Measurements from ENCODE around the gene PPP1R2.

GRCh38 chr3:195539479-195539878, 3.6 kb downstream of the PPP1R2 start:
- TF ChIP-seq, protein P1, sequence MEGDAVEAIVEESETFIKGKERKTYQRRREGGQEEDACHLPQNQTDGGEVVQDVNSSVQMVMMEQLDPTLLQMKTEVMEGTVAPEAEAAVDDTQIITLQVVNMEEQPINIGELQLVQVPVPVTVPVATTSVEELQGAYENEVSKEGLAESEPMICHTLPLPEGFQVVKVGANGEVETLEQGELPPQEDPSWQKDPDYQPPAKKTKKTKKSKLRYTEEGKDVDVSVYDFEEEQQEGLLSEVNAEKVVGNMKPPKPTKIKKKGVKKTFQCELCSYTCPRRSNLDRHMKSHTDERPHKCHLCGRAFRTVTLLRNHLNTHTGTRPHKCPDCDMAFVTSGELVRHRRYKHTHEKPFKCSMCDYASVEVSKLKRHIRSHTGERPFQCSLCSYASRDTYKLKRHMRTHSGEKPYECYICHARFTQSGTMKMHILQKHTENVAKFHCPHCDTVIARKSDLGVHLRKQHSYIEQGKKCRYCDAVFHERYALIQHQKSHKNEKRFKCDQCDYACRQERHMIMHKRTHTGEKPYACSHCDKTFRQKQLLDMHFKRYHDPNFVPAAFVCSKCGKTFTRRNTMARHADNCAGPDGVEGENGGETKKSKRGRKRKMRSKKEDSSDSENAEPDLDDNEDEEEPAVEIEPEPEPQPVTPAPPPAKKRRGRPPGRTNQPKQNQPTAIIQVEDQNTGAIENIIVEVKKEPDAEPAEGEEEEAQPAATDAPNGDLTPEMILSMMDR (IDR thresholded peaks at IDR 0.05; ENCODE audit: borderline replicate concordance, extremely low read depth, low read length, poor library complexity, severe bottlenecking) = no peak
- no peak for TF ChIP-seq EZH2 (IDR thresholded peaks at IDR 0.05; ENCODE audit: borderline replicate concordance, low read depth, low read length, severe bottlenecking)

All from DND-41 (cell line).